Neural crest cell (in vitro differentiated cells): ENCODE measurements around the gene ERC1. TPM values are rescaled to one million over a fixed set of nuclear protein-coding genes. Genes with fewer than 3 reads are reported as not detected.

ENCODE experiments used
- DNase-seq: peaks from one replicate; pipeline ENCODE4 v3.0.0; 2021; ENCODE audit warnings: low read depth, mixed read lengths, low spot score
- H3K27ac Mint-ChIP-seq: one replicate; pipeline ENCODE4 v1.8.0; 2021; ENCODE audit warnings: mild to moderate bottlenecking, mixed read lengths; ENCODE audit not compliant: unreplicated experiment
- H3K27me3 Mint-ChIP-seq: 2 replicates; pipeline ENCODE4 v1.8.0; 2021; ENCODE audit warnings: low read depth, mild to moderate bottlenecking, mixed read lengths
- H3K36me3 Mint-ChIP-seq: 2 replicates; pipeline ENCODE4 v1.8.0; 2021; ENCODE audit warnings: low read depth, mild to moderate bottlenecking, mixed read lengths
- H3K4me1 Mint-ChIP-seq: 2 replicates; pipeline ENCODE4 v1.8.0; 2021; ENCODE audit warnings: mixed read lengths
- H3K4me3 Mint-ChIP-seq: one replicate; pipeline ENCODE4 v1.8.0; 2021; ENCODE audit warnings: mild to moderate bottlenecking, mixed read lengths
- H3K9me3 Mint-ChIP-seq: 2 replicates; pipeline ENCODE4 v1.8.0; 2021; ENCODE audit warnings: mixed read lengths
- total RNA-seq: library from RNA; stranded (reverse); gene quantifications from 2 replicates; pipeline ENCODE4 v1.2.1, GENCODE V29; 2021
- TF ChIP-seq, protein P1 (sequence below): fragments of 200-600 bp; sonication (generic); conservative IDR thresholded peaks from 2 replicates; pipeline ENCODE4 v1.5.0; 2021; ENCODE audit warnings: antibody characterized with exemption, mild to moderate bottlenecking

Gene ERC1
- total RNA-seq, 1 donor from 2014 or later, result 38.9 TPM

DNA sequence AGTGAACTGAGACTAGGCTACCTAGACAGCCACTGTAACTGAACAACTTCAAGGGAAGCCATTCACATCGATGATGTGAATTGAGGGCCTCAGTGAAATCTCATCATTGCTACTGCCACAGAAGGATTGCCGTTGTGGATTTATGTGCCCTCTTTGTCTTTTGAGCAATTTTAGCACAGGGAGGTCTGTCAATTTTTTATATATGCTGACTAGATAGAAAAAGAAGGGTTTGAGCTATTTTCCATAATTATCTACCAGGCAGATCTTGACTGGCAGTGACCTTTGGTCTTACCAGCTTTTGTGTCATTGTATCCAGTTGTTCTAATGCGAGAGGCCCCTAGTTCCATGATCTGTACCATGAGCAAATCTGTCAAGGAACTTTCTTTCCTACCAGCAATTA lies 179.4 kb downstream of the ERC1 start:
- Mint-ChIP-seq H3K36me3 (peaks cover 7% of the 10 kb centered on the region), H3K4me1 (peaks cover 23% of the 10 kb centered on the region), H3K27me3 (no peaks in the 10 kb centered on the region), H3K27ac (no peak overlapping the region), H3K9me3 (peaks cover 3% of the 10 kb centered on the region), H3K4me3 (no peak overlapping the region)
- TF ChIP-seq, protein P1, sequence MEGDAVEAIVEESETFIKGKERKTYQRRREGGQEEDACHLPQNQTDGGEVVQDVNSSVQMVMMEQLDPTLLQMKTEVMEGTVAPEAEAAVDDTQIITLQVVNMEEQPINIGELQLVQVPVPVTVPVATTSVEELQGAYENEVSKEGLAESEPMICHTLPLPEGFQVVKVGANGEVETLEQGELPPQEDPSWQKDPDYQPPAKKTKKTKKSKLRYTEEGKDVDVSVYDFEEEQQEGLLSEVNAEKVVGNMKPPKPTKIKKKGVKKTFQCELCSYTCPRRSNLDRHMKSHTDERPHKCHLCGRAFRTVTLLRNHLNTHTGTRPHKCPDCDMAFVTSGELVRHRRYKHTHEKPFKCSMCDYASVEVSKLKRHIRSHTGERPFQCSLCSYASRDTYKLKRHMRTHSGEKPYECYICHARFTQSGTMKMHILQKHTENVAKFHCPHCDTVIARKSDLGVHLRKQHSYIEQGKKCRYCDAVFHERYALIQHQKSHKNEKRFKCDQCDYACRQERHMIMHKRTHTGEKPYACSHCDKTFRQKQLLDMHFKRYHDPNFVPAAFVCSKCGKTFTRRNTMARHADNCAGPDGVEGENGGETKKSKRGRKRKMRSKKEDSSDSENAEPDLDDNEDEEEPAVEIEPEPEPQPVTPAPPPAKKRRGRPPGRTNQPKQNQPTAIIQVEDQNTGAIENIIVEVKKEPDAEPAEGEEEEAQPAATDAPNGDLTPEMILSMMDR, result no peak
- DNase-seq, result no peak

DNA sequence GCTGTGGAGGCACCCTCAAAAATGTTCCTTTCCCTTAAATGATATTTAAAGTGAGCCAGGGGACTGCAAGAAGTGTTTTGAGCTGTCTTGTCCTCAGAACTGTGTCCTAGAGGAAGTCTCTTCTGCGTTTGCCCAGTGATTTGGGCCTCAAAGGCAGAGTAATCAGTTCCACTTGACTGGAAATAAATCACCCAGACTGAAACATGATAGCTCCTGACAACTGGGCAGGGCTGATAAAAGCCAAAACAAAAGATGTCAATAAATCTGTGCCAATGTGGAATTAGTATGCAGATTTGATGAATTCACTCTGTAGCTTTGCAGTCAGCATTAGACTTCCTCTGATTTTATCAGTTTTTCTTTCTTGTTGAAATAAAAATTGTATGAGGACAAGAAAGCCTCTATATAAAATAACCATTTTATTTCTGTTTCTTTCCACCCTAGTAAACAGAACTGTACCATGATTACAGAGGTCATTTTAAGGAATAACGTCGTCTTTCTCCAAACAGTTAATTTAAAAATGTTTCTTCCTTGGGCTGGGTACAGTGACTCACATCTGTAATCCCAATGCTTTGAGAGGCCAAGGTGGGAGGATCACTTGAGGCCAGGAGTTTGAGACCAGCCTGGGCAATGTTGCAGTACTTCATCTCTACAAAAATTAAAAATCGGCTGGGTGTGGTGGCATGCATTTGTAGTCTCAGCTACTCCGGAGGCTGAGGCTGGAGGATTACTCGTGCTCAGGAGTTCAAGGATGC lies 180.8 kb downstream of the ERC1 start:
- no peak for DNase-seq
- peaks cover 34% of the 10 kb centered on the region for H3K4me1 Mint-ChIP-seq
- no peak overlapping the region for H3K27ac Mint-ChIP-seq
- H3K27me3 Mint-ChIP-seq, result no peaks in the 10 kb centered on the region
- H3K9me3 Mint-ChIP-seq, result peaks cover 5% of the 10 kb centered on the region
- H3K36me3 Mint-ChIP-seq, result peaks cover 5% of the 10 kb centered on the region
- no peak overlapping the region for H3K4me3 Mint-ChIP-seq
- TF ChIP-seq, protein P1, result no peak

DNA sequence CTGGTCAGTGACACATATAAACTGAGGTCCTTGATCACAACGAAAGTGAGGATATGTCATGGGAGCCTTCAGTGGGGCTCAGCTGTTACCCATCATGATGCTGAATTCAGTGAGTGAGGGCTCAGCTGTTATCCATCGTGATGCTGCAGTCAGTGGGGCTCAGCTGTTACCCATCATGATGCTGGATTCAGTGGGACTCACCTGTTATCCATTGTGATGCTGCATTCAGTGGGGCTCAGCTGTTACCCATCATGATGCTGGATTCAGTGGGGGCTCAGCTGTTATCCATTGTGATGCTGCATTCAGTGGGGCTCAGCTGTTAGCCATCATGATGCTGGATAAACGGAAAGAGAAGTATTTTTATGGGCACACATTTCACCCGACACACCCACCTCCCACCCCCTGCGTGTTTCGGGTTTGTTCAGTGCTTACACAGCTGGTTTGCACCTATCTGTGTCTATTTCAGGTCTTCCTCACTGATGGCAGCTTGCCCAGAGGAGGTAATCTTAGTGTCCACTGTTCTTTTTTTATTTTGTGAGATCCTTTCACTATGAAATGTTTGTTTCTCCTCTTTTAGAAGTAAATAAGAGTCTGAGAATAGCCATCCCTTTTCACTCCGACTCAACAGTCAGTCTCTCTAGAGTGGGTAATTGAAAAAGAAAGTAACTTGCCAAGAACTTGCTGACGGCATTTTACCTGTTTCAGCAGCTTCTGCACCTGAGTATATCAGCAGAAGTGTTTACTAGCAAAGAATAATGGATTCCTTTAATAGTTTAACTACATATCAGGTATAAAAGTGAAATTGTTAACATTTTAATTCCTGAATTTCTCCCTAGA lies 183.0 kb downstream of the ERC1 start:
- Mint-ChIP-seq H3K4me3 (no peak overlapping the region), H3K27me3 (no peaks in the 10 kb centered on the region), H3K27ac (no peak overlapping the region), H3K36me3 (peaks cover 6% of the 10 kb centered on the region), H3K9me3 (peaks cover 6% of the 10 kb centered on the region), H3K4me1 (peaks cover 34% of the 10 kb centered on the region)
- TF ChIP-seq, protein P1, result no peak
- no peak for DNase-seq

DNA sequence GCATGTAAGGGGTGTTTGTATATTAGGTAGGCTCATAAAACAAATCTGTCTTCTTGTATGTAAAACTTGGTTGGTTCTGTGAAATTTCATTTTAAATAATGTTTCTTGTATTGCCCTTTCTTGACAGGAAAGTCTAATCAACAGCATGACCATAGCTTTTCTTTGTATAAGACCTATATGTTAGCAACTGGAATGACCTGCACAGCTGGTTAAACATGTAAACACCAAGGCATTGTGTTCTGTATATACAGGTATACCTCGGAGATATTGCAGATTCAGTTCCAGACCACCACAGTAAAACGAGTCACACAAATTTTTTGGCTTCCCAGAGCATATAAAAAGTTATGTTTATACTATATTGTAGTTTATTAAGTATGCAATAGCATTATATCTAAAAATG lies 183.6 kb downstream of the ERC1 start:
- no peak for DNase-seq
- Mint-ChIP-seq H3K36me3 (peaks cover 8% of the 10 kb centered on the region), H3K4me1 (peaks cover 35% of the 10 kb centered on the region), H3K9me3 (peaks cover 8% of the 10 kb centered on the region), H3K4me3 (no peak overlapping the region), H3K27me3 (no peaks in the 10 kb centered on the region), H3K27ac (no peak overlapping the region)
- TF ChIP-seq, protein P1, result no peak

DNA sequence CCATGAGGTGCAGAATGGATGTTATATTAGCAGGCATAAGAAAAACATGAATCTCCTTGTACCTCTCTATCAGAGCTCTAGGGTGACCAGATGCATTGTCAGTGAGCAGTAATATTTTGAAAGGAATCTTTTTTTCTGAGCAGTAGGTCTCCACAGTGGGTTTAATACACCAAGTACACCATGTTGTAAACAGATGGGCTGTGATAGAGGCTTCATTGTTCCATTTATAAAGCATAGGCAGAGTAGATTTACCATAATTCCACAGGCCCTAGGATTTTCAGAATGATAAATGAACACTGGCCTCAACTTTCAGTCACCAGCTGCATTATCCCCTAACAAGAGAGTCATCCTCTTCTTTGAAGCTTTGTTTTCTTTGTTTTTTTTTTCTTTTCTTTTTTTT lies 185.2 kb downstream of the ERC1 start:
- no peaks in the 10 kb centered on the region for H3K27me3 Mint-ChIP-seq
- TF ChIP-seq, protein P1, result no peak
- H3K27ac Mint-ChIP-seq, result no peak overlapping the region
- peaks cover 29% of the 10 kb centered on the region for H3K4me1 Mint-ChIP-seq
- DNase-seq, result no peak
- no peak overlapping the region for H3K4me3 Mint-ChIP-seq
- H3K9me3 Mint-ChIP-seq, result peaks cover 8% of the 10 kb centered on the region
- H3K36me3 Mint-ChIP-seq, result peaks cover 10% of the 10 kb centered on the region
